Osteocyte (in vitro differentiated cells): ENCODE measurements around the gene GOPC. TPM values are rescaled to one million over a fixed set of nuclear protein-coding genes. Genes with fewer than 3 reads are reported as not detected.

Experiments
- DNase-seq: peaks from one replicate; pipeline ENCODE4 v3.0.0; 2021; ENCODE audit warnings: mixed read lengths; ENCODE audit not compliant: unreplicated experiment; ENCODE audit errors: extremely low spot score
- H3K27ac Mint-ChIP-seq: one replicate; pipeline ENCODE4 v1.8.0; 2021; ENCODE audit warnings: mild to moderate bottlenecking, mixed read lengths; ENCODE audit not compliant: unreplicated experiment
- H3K27me3 Mint-ChIP-seq: one replicate; pipeline ENCODE4 v1.8.0; 2021; ENCODE audit warnings: mixed read lengths; ENCODE audit not compliant: unreplicated experiment
- H3K36me3 Mint-ChIP-seq: one replicate; pipeline ENCODE4 v1.8.0; 2021; ENCODE audit warnings: mixed read lengths; ENCODE audit not compliant: unreplicated experiment
- H3K4me1 Mint-ChIP-seq: one replicate; pipeline ENCODE4 v1.8.0; 2021; ENCODE audit warnings: mixed read lengths; ENCODE audit not compliant: unreplicated experiment
- H3K4me3 Mint-ChIP-seq: one replicate; pipeline ENCODE4 v1.8.0; 2021; ENCODE audit warnings: mild to moderate bottlenecking, moderate library complexity, mixed read lengths; ENCODE audit not compliant: unreplicated experiment
- H3K9me3 Mint-ChIP-seq: one replicate; pipeline ENCODE4 v1.8.0; 2021; ENCODE audit warnings: mixed read lengths; ENCODE audit not compliant: unreplicated experiment
- total RNA-seq: library from RNA; stranded (reverse); gene quantifications from 2 replicates; pipeline ENCODE4 v1.2.1, GENCODE V29; 2021
- TF ChIP-seq, protein P1 (sequence below): fragments of 200-600 bp; sonication (generic); IDR thresholded peaks from 2 replicates; pipeline ENCODE4 v1.5.0; 2021; ENCODE audit warnings: antibody characterized with exemption, mild to moderate bottlenecking, moderate library complexity

The GOPC gene
- total RNA-seq, 1 donor from 2014 or later: 27.6 TPM

DNA sequence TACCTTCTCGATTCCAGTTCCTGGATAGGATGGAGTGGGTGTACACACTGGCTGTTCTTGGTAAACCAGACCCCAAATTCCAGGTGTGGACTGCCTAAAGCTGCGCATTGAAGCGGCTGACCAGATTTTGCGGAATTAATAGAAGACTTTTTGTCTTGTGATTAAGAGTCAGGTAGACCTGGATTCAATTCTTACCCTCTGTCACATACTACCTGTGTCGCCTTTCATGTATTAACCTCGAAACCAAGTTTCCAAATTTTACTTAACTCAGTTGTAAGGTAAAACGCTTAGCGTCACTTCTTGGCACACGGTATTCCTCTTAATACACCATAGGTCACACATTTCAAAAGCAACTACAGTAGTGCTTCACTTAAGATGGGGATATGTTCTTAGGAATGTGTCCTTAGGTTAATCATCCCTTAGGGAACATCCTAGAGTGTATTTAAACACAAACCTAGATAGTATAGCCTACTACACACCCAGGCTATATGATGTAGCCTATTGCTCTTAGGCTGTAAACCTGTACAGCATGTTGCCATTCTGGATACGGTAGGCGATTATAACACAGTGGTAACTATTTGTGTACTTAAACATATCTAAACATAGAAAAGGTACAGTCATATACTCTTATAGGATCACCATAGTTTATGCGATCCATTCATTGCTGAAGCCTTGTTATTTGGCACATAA, 733 bp upstream of the GOPC start:
- Mint-ChIP-seq H3K4me1 (peaks cover 31% of the 10 kb centered on the region), H3K4me3 (peak overlapping the region; percentile 98), H3K27me3 (peaks cover 17% of the 10 kb centered on the region), H3K9me3 (no peaks in the 10 kb centered on the region), H3K36me3 (peaks cover 10% of the 10 kb centered on the region), H3K27ac (peak overlapping the region; percentile 99)
- TF ChIP-seq, protein P1, sequence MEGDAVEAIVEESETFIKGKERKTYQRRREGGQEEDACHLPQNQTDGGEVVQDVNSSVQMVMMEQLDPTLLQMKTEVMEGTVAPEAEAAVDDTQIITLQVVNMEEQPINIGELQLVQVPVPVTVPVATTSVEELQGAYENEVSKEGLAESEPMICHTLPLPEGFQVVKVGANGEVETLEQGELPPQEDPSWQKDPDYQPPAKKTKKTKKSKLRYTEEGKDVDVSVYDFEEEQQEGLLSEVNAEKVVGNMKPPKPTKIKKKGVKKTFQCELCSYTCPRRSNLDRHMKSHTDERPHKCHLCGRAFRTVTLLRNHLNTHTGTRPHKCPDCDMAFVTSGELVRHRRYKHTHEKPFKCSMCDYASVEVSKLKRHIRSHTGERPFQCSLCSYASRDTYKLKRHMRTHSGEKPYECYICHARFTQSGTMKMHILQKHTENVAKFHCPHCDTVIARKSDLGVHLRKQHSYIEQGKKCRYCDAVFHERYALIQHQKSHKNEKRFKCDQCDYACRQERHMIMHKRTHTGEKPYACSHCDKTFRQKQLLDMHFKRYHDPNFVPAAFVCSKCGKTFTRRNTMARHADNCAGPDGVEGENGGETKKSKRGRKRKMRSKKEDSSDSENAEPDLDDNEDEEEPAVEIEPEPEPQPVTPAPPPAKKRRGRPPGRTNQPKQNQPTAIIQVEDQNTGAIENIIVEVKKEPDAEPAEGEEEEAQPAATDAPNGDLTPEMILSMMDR: no peak
- DNase-seq: no peak

DNA sequence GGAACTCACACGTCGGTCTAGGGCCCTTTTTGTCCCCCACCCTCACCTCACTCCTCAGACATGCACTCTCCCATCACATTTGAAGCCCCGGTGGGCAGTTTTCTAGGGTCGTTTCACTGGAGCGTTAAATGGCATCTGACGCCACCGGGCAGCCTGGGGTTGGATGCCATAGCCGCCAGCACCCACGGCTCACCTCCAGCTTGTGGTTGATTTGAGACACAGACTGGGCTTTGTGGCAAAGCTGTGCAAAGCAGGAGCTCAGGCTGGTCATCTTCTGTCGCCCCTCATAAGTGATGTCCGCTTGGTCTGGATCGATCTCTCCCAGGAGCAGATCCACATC, 530 bp downstream of the GOPC start:
- H3K36me3 Mint-ChIP-seq: peaks cover 20% of the 10 kb centered on the region
- TF ChIP-seq, protein P1: no peak
- peaks cover 9% of the 10 kb centered on the region for H3K9me3 Mint-ChIP-seq
- H3K27ac Mint-ChIP-seq: peak overlapping the region; percentile 99
- no peak for DNase-seq
- H3K4me1 Mint-ChIP-seq: peaks cover 34% of the 10 kb centered on the region
- H3K27me3 Mint-ChIP-seq: peaks cover 8% of the 10 kb centered on the region
- H3K4me3 Mint-ChIP-seq: peak overlapping the region; percentile 98

- H3K27ac Mint-ChIP-seq: peak overlapping the region; percentile 6
- H3K9me3 Mint-ChIP-seq: peaks cover 17% of the 10 kb centered on the region
- peaks cover 34% of the 10 kb centered on the region for H3K4me1 Mint-ChIP-seq
- H3K36me3 Mint-ChIP-seq: peaks cover 31% of the 10 kb centered on the region
- H3K27me3 Mint-ChIP-seq: no peaks in the 10 kb centered on the region
- DNase-seq: no peak
- TF ChIP-seq, protein P1: no peak
- H3K4me3 Mint-ChIP-seq: peak overlapping the region; percentile 98
These were observed 2.1 kb downstream of the GOPC start for GRCh38 chr6:117600008-117600743.

DNA sequence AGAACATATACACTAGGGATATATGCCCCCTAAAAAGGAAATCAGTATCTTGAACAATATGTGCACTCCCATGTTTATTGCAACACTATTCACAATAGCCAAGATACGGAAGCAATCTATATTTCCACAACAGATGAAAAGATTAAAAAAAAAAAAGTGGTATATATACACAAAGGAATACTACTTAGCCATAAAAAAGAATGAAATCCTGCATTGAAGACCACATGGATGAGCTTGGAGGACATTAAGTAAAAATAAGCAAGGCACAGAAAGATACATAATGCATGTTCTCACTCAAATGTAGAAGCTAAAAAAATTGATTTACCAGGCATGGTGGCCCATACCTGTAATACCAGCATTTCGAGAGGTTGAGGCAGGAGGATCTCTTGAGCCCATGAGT, 4.6 kb downstream of the GOPC start:
- Mint-ChIP-seq H3K9me3 (peaks cover 17% of the 10 kb centered on the region), H3K36me3 (peaks cover 31% of the 10 kb centered on the region), H3K27ac (no peak overlapping the region), H3K27me3 (no peaks in the 10 kb centered on the region), H3K4me3 (no peak overlapping the region), H3K4me1 (peaks cover 30% of the 10 kb centered on the region)
- no peak for DNase-seq
- TF ChIP-seq, protein P1: no peak

- H3K9me3 Mint-ChIP-seq: peaks cover 17% of the 10 kb centered on the region
- H3K27ac Mint-ChIP-seq: no peak overlapping the region
- DNase-seq: no peak
- H3K4me3 Mint-ChIP-seq: no peak overlapping the region
- TF ChIP-seq, protein P1: no peak
- H3K36me3 Mint-ChIP-seq: peaks cover 31% of the 10 kb centered on the region
- no peaks in the 10 kb centered on the region for H3K27me3 Mint-ChIP-seq
- H3K4me1 Mint-ChIP-seq: peaks cover 20% of the 10 kb centered on the region
These were observed 7.0 kb downstream of the GOPC start for GRCh38 chr6:117595099-117595923.
